ENCODE results near the gene CUEDC1. TPM values are rescaled to one million over a fixed set of nuclear protein-coding genes. Genes with fewer than 3 reads are reported as not detected.

The CUEDC1 gene
- total and polyA plus RNA-seq, 2 of the 4 experiments (the other 2 are of a cell fraction) = 4.1 to 21.2 TPM

GRCh38 chr17:57892820-57893595, 62.2 kb downstream of the CUEDC1 start:
- H3K27me3 ChIP-seq (ENCODE audit: control insufficient read depth, insufficient read depth, low read length) = no peaks in the 10 kb centered on the region
- H4K8ac ChIP-seq (ENCODE audit: low read depth in 2 of 2, low read length in 2 of 2) = peak overlapping the region; percentile 70 to 95
- peak overlapping the region; percentile 67 for H3K27ac ChIP-seq (ENCODE audit: insufficient read depth, low read length)
- H3K4me2 ChIP-seq (ENCODE audit: low read depth, low read length) = peak overlapping the region; percentile 28
- peaks cover 41% of the 10 kb centered on the region for H3K9me1 ChIP-seq (ENCODE audit: insufficient read depth, low read length)
- H2BK20ac ChIP-seq (ENCODE audit: low read depth, low read length) = peak overlapping the region; percentile 92
- in situ Hi-C loops (cut with MboI; ENCODE audit: low sequenced_read_pairs) = no loop called here
- peak overlapping the region; percentile 96 for H3K4ac ChIP-seq (ENCODE audit: low read depth, low read length)
- H3K9ac ChIP-seq (ENCODE audit: low read depth, low read length) = peak overlapping the region; percentile 46
- no peak overlapping the region for H3K4me3 ChIP-seq (ENCODE audit: insufficient read depth, low read depth, low read length)
- peak overlapping the region; percentile 100 for H2AK5ac ChIP-seq (ENCODE audit: low read depth, low read length)
- H3K36me3 ChIP-seq (ENCODE audit: control insufficient read depth, insufficient read depth, low read length) = no peaks in the 10 kb centered on the region
- H4K91ac ChIP-seq (ENCODE audit: insufficient read depth, low read depth, low read length) = peak overlapping the region; percentile 99
- no peaks in the 10 kb centered on the region for H3K9me3 ChIP-seq (ENCODE audit: control insufficient read depth, insufficient read depth, low read length)
- H2AK9ac ChIP-seq (replicated peaks; ENCODE audit: low read depth, low read length, poor library complexity) = peak overlapping the region; percentile 98
- peak overlapping the region; percentile 98 for H2BK120ac ChIP-seq (ENCODE audit: low read depth, low read length)
- H3K79me1 ChIP-seq (ENCODE audit: low read depth in 1 of 2, low read length in 2 of 2) = peaks cover 52 to 74% of the 10 kb centered on the region in 2 experiments
- DNase-seq = peak; percentile 98
- H2BK15ac ChIP-seq (ENCODE audit: low read depth, low read length) = peak overlapping the region; percentile 81
- peak overlapping the region; percentile 93 for H4K5ac ChIP-seq (ENCODE audit: low read depth, low read length)
- peak overlapping the region; percentile 96 for H2BK5ac ChIP-seq (ENCODE audit: low read depth, low read length, poor library complexity, severe bottlenecking)
- peak overlapping the region; percentile 89 for H3K23ac ChIP-seq (ENCODE audit: low read depth, low read length)
- H4K20me1 ChIP-seq (ENCODE audit: insufficient read depth, low read length) = peaks cover 6% of the 10 kb centered on the region; the same call in 1 of the 2 replicates
- ChIA-PET CTCF (interaction anchor here (0.6 to 1.9 kb wide), 13 partner anchors 11 to 679 kb away, joined by 3 to 9 read pairs (median 4); partner anchors contain the start of gene CUEDC1), POLR2A (ENCODE audit: unreplicated experiment) (interaction anchor here (1.1 to 1.3 kb wide), 3 partner anchors 11 to 18 kb away, joined by 3 to 6 read pairs (median 4); no protein-coding TSS in a partner anchor)
- intact Hi-C loops (cut with micrococcal nuclease) = loop anchor here (1.0 to 2.0 kb wide), 5 partner anchors 18 to 102 kb away; no protein-coding TSS in a partner anchor
- peak overlapping the region; percentile 87 for H3K56ac ChIP-seq (ENCODE audit: extremely low read depth, insufficient read depth, low read length)
- 3% methylated on average over 6 of the region's 16 CpGs; no CpG with 5 or more reads in 1 of the 2 experiments for WGBS, 2 experiments (ENCODE audit: extremely low coverage in 2 of 2, insufficient read length in 1 of 2)
- H3K14ac ChIP-seq (replicated peaks; ENCODE audit: low read depth, low read length) = peak overlapping the region; percentile 92
- peak; percentile 80 for ATAC-seq (ENCODE audit: low read depth)
- BruUV-seq (replicated peaks) = no TSS peak
- dilution Hi-C loops (cut with HindIII; ENCODE audit: low sequenced_read_pairs, unreplicated experiment) = no loop called here
- peaks cover 44% of the 10 kb centered on the region for H3K4me1 ChIP-seq (ENCODE audit: control insufficient read depth, insufficient read depth, low read length)
- peak overlapping the region; percentile 79 for H3K18ac ChIP-seq (ENCODE audit: low read depth, low read length)
- H2AFZ ChIP-seq (replicated peaks; ENCODE audit: low read length, poor library complexity) = peak overlapping the region; percentile 60
- peak; percentile 20; the same call in 1 of the 2 replicates for TF ChIP-seq RFX5 (IDR thresholded peaks at IDR 0.05; ENCODE audit: low read depth, low read length)
- TF ChIP-seq MAFK (IDR thresholded peaks at IDR 0.05; ENCODE audit: low read depth, low read length) = no peak
- TF ChIP-seq SMC3 (IDR thresholded peaks at IDR 0.05; ENCODE audit: low read depth, low read length) = peak; percentile 31
- TF ChIP-seq MXI1 (IDR thresholded peaks at IDR 0.05; ENCODE audit: borderline replicate concordance, low read depth, low read length) = peak; percentile 55; the same call in 1 of the 2 replicates
- TF ChIP-seq FOS (IDR thresholded peaks at IDR 0.05; ENCODE audit: low read depth, low read length) = peak; percentile 29; the same call in 1 of the 2 replicates
- TF ChIP-seq, protein P1, sequence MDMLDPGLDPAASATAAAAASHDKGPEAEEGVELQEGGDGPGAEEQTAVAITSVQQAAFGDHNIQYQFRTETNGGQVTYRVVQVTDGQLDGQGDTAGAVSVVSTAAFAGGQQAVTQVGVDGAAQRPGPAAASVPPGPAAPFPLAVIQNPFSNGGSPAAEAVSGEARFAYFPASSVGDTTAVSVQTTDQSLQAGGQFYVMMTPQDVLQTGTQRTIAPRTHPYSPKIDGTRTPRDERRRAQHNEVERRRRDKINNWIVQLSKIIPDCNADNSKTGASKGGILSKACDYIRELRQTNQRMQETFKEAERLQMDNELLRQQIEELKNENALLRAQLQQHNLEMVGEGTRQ (IDR thresholded peaks at IDR 0.05; ENCODE audit: low read depth, low read length) = peak; percentile 86
- no peak for TF ChIP-seq CHD1 (IDR thresholded peaks at IDR 0.05; ENCODE audit: low read depth, low read length)
- peak; percentile 20; the same call in 1 of the 2 replicates for TF ChIP-seq RAD21 (IDR thresholded peaks at IDR 0.05; ENCODE audit: low read length)
- TF ChIP-seq BHLHE40 (IDR thresholded peaks at IDR 0.05; ENCODE audit: low read depth, low read length) = peak; percentile 66
- TF ChIP-seq CEBPB (IDR thresholded peaks at IDR 0.05; ENCODE audit: low read depth, low read length) = peak; percentile 96

Data from IMR-90 (cell line).